NT2/D1 (cell line): ENCODE measurements around the gene CCDC39.

Experiments
- YY1 ChIP-seq: IDR thresholded peaks from 2 replicates; pipeline ENCODE4 v1.6.1; 2011; ENCODE audit not compliant: insufficient read length, insufficient read depth
- ZNF274 ChIP-seq: IDR thresholded peaks from 2 replicates; pipeline ENCODE4 v1.6.1; 2011; ENCODE audit warnings: mild to moderate bottlenecking, low read depth, low read length

DNA sequence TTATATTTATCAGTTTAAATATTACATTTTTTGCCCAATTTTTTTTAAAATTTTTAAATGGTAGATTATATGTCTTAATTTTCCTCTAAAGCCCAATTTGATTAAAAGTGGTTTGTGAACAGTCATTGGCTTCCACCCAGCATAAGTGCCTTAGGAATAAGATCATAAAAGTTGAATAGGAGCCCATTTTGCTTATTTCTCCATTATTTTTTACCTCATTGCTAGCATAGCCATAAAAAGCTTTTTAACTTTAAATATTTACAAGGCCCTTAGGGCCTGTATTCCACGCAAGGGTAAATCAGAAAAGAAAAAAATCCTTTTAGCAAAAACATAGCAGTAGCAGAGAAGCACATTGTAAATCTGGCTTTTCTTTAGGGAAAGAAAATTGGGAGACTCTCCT lies 68.3 kb downstream of the CCDC39 start:
- TF ChIP-seq ZNF274 (no peak), YY1 (no peak)
